Measurements from ENCODE around the gene SRSF10.

GRCh38 chr1:24005163-24005562 lies 25.0 kb upstream of the SRSF10 start:
- TF ChIP-seq CTCF (conservative IDR thresholded peaks at IDR 0.05; ENCODE audit: low read length) (no peak), EZH2phosphoT487 (IDR thresholded peaks at IDR 0.05; ENCODE audit: borderline replicate concordance) (no peak)

Data from Loucy (cell line).